H9 (cell line): ENCODE results near the gene CLK4. TPM values are rescaled to one million over a fixed set of nuclear protein-coding genes. Genes with fewer than 3 reads are reported as not detected.

ENCODE experiments used
- DNase-seq: peaks from one replicate; pipeline ENCODE4 v3.0.0-alpha.2; 2017
- H2AFZ ChIP-seq: one replicate; pipeline ENCODE4 v1.6.1; 2013; ENCODE audit warnings: mild to moderate bottlenecking, low read length, control low read depth, moderate library complexity
- H2AK5ac ChIP-seq: 2 replicates; pipeline ENCODE4 v1.6.1; 2013; ENCODE audit warnings: low read length, control low read depth, mixed read lengths; ENCODE audit not compliant: insufficient read length
- H2BK120ac ChIP-seq: one replicate; pipeline ENCODE4 v1.6.1; 2013; ENCODE audit warnings: low read depth, mild to moderate bottlenecking, low read length, control low read depth, inconsistent platforms; ENCODE audit not compliant: poor library complexity, severe bottlenecking
- H2BK12ac ChIP-seq: 2 replicates; pipeline ENCODE4 v1.6.1; 2013; ENCODE audit warnings: low read length, control low read depth, mixed read lengths, low read depth; ENCODE audit not compliant: insufficient read length
- H2BK15ac ChIP-seq: 2 replicates; pipeline ENCODE4 v1.6.1; 2013; ENCODE audit warnings: low read depth, low read length, control low read depth
- H2BK20ac ChIP-seq: one replicate; pipeline ENCODE4 v1.6.1; 2013; ENCODE audit warnings: low read depth, mild to moderate bottlenecking, low read length, control low read depth, inconsistent platforms; ENCODE audit not compliant: poor library complexity, severe bottlenecking
- H2BK5ac ChIP-seq: 2 replicates; pipeline ENCODE4 v1.6.1; 2013; ENCODE audit warnings: low read length, control low read depth, mixed read lengths; ENCODE audit not compliant: insufficient read length
- H3K14ac ChIP-seq: 2 replicates; pipeline ENCODE4 v1.6.1; 2013; ENCODE audit warnings: low read length, control low read depth; ENCODE audit not compliant: insufficient read depth
- H3K18ac ChIP-seq: 2 replicates; pipeline ENCODE4 v1.6.1; 2013; ENCODE audit warnings: low read depth, mild to moderate bottlenecking, mixed read lengths, low read length, control low read depth; ENCODE audit not compliant: insufficient read length
- H3K23ac ChIP-seq: 2 replicates; pipeline ENCODE4 v1.6.1; 2013; ENCODE audit warnings: low read length, control low read depth, mixed read lengths, low read depth; ENCODE audit not compliant: insufficient read length
- H3K23me2 ChIP-seq: 2 replicates; pipeline ENCODE4 v1.6.1; 2013; ENCODE audit warnings: low read depth, mild to moderate bottlenecking, mixed read lengths, low read length, control low read depth; ENCODE audit not compliant: insufficient read length, poor library complexity, severe bottlenecking
- H3K27ac ChIP-seq: 2 replicates; pipeline ENCODE4 v1.5.1; 2013; ENCODE audit warnings: low read length, control low read depth, mixed read lengths, low read depth; ENCODE audit not compliant: insufficient read length
- H3K27me3 ChIP-seq: 2 replicates; pipeline ENCODE4 v1.6.1; 2013; ENCODE audit warnings: low read length, control low read depth, inconsistent platforms; ENCODE audit not compliant: insufficient read depth
- H3K4ac ChIP-seq: 2 replicates; pipeline ENCODE4 v1.6.1; 2013; ENCODE audit warnings: low read depth, mild to moderate bottlenecking, control low read depth, inconsistent platforms, low read length, moderate library complexity
- H3K4me1 ChIP-seq: 2 replicates; pipeline ENCODE4 v1.6.1; 2013; ENCODE audit warnings: low read length, control low read depth, inconsistent platforms; ENCODE audit not compliant: insufficient read depth
- H3K4me2 ChIP-seq: 2 replicates; pipeline ENCODE4 v1.6.1; 2013; ENCODE audit warnings: low read length, control low read depth, mixed read lengths; ENCODE audit not compliant: insufficient read length, insufficient read depth
- H3K56ac ChIP-seq: 2 replicates; pipeline ENCODE4 v1.6.1; 2013; ENCODE audit warnings: low read depth, mild to moderate bottlenecking, mixed read lengths, low read length, control low read depth; ENCODE audit not compliant: insufficient read length
- H3K79me1 ChIP-seq: 2 replicates; pipeline ENCODE4 v1.6.1; 2013; ENCODE audit warnings: low read depth, mild to moderate bottlenecking, moderate library complexity, low read length, control low read depth, inconsistent platforms; ENCODE audit not compliant: insufficient read depth, poor library complexity, severe bottlenecking
- H3K79me2 ChIP-seq: 2 replicates; pipeline ENCODE4 v1.6.1; 2013; ENCODE audit warnings: low read length, control low read depth, inconsistent platforms; ENCODE audit not compliant: insufficient read depth
- H3K9ac ChIP-seq: 2 replicates; pipeline ENCODE4 v1.6.1; 2013; ENCODE audit warnings: low read length, control low read depth, mixed read lengths; ENCODE audit not compliant: insufficient read length; ENCODE audit errors: extremely low read depth
- H3K9me3 ChIP-seq: one replicate; pipeline ENCODE4 v1.6.1; 2013; ENCODE audit warnings: low read depth, low read length, inconsistent platforms; ENCODE audit not compliant: control insufficient read depth
- H3T11ph ChIP-seq: one replicate; pipeline ENCODE4 v1.6.1; 2013; ENCODE audit warnings: mild to moderate bottlenecking, low read length, control low read depth, inconsistent platforms
- H4K20me1 ChIP-seq: one replicate; pipeline ENCODE4 v1.6.1; 2013; ENCODE audit not compliant: control insufficient read depth, insufficient read length, insufficient read depth
- H4K5ac ChIP-seq: 2 replicates; pipeline ENCODE4 v1.6.1; 2013; ENCODE audit warnings: low read depth, mild to moderate bottlenecking, mixed read lengths, low read length, control low read depth; ENCODE audit not compliant: insufficient read length
- H4K8ac ChIP-seq: replicated peaks from 2 replicates; pipeline ENCODE4 v1.6.1; 2013; ENCODE audit warnings: low read length, control low read depth, mixed read lengths, low read depth; ENCODE audit not compliant: insufficient read length
- H4K91ac ChIP-seq: 2 replicates; pipeline ENCODE4 v1.6.1; 2013; ENCODE audit warnings: low read depth, mild to moderate bottlenecking, moderate library complexity, mixed read lengths, low read length, control low read depth; ENCODE audit not compliant: insufficient read length
- H3K27ac Mint-ChIP-seq, 3 experiments: 2 replicates in 2 of 3; 3 replicates in 1 of 3; pipeline ENCODE4 v1.8.0; 2020 to 2021; ENCODE audit warnings: mixed read lengths in 3 of 3, mild to moderate bottlenecking in 1 of 3, moderate library complexity in 1 of 3
- H3K27me3 Mint-ChIP-seq: 2 replicates; pipeline ENCODE4 v1.8.0; 2021; ENCODE audit warnings: low read depth, mild to moderate bottlenecking, moderate library complexity, mixed read lengths
- H3K36me3 Mint-ChIP-seq, 3 experiments: 2 replicates in 2 of 3; 3 replicates in 1 of 3; pipeline ENCODE4 v1.8.0; 2020 to 2021; ENCODE audit warnings: low read depth in 3 of 3, mixed read lengths in 3 of 3; ENCODE audit not compliant: insufficient read depth in 1 of 3
- H3K4me1 Mint-ChIP-seq, 2 experiments: 2 replicates each; pipeline ENCODE4 v1.8.0; 2020; ENCODE audit warnings: mixed read lengths in 2 of 2
- H3K4me3 Mint-ChIP-seq, 2 experiments: 2 replicates in 1 of 2; 3 replicates in 1 of 2; pipeline ENCODE4 v1.8.0; 2020 to 2021; ENCODE audit warnings: mild to moderate bottlenecking in 2 of 2, mixed read lengths in 2 of 2, moderate library complexity in 1 of 2
- H3K9me3 Mint-ChIP-seq, 2 experiments: 2 replicates in 1 of 2; 3 replicates in 1 of 2; pipeline ENCODE4 v1.8.0; 2020; ENCODE audit warnings: mild to moderate bottlenecking in 2 of 2, mixed read lengths in 2 of 2, moderate library complexity in 1 of 2
- CTCF ChIP-seq: fragments of 200-600 bp; sonication (generic); conservative IDR thresholded peaks from 3 replicates; pipeline ENCODE4 v1.8.0; 2021; ENCODE audit warnings: antibody characterized with exemption, mild to moderate bottlenecking
- total RNA-seq: library from RNA; stranded (reverse); gene quantifications from 2 replicates; pipeline ENCODE4 v1.2.1, GENCODE V29; 2021

The CLK4 gene
- total RNA-seq, 1 experiment from 2014 or later, result 12.5 TPM

DNA sequence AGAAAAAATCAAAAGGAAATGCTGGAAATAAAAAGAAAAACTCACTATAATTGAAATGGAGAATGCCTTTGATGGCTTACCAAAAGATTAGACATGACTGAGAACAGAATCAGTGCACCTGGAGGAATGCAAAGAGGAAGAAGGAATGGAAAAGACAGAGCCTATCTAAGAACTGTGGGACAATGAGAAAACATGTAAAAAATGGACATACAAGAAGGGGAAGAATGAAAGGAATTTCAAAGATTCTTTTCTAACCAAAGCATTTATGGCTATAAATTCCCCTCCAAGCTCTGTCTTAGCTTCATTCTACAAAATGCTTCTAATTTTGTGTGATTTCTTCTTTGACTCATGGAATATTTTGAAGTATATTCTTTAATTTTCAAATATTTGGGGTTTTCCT lies 47.5 kb upstream of the CLK4 start:
- no peak overlapping the region for H3K23ac ChIP-seq
- peaks cover 0 to 4% of the 10 kb centered on the region in 2 experiments; a peak in 1 of 4 replicates for H3K4me1 Mint-ChIP-seq
- DNase-seq, result no peak
- no peaks in the 10 kb centered on the region for H3K79me2 ChIP-seq
- TF ChIP-seq CTCF, result no peak
- H3K79me1 ChIP-seq, result no peaks in the 10 kb centered on the region
- H3K9ac ChIP-seq, result no peak overlapping the region
- H2BK15ac ChIP-seq, result no peak overlapping the region
- peaks cover under 1 to 55% of the 10 kb centered on the region in 2 experiments; a peak in 4 of 5 replicates for H3K9me3 Mint-ChIP-seq
- H3K56ac ChIP-seq, result no peak overlapping the region
- H2BK20ac ChIP-seq, result no peak overlapping the region
- no peaks in the 10 kb centered on the region for H3K36me3 Mint-ChIP-seq
- H2BK5ac ChIP-seq, result no peak overlapping the region
- no peak overlapping the region for H3K4me3 Mint-ChIP-seq
- H3K27me3 ChIP-seq, result no peaks in the 10 kb centered on the region
- H4K20me1 ChIP-seq, result no peaks in the 10 kb centered on the region
- no peak overlapping the region for H3K4ac ChIP-seq
- H4K5ac ChIP-seq, result no peak overlapping the region
- H2AFZ ChIP-seq, result no peak overlapping the region
- H3K9me3 ChIP-seq, result no peaks in the 10 kb centered on the region
- no peak overlapping the region for H3K27ac ChIP-seq
- no peak overlapping the region for H2BK12ac ChIP-seq
- no peaks in the 10 kb centered on the region for H3K23me2 ChIP-seq
- H3K18ac ChIP-seq, result no peak overlapping the region
- no peak overlapping the region for H4K8ac ChIP-seq
- peaks cover 5% of the 10 kb centered on the region for H3K27me3 Mint-ChIP-seq
- no peak overlapping the region for H4K91ac ChIP-seq
- H3T11ph ChIP-seq, result no peak overlapping the region
- H3K4me2 ChIP-seq, result no peak overlapping the region
- no peaks in the 10 kb centered on the region for H3K4me1 ChIP-seq
- no peak overlapping the region for H3K14ac ChIP-seq
- no peak overlapping the region for H2BK120ac ChIP-seq
- no peak overlapping the region for H3K27ac Mint-ChIP-seq
- H2AK5ac ChIP-seq, result no peak overlapping the region
